SJSA1 (cell line): ENCODE results near the gene TECRL. TPM values are rescaled to one million over a fixed set of nuclear protein-coding genes. Genes with fewer than 3 reads are reported as not detected.
A peak's percentile ranks its signal among the peaks of the same experiment; 100 is the strongest.

ENCODE experiments used
- DNase-seq, 2 experiments: peaks; one replicate each; pipeline ENCODE4 v3.0.0-alpha.2; 2015 to 2020; ENCODE audit warnings: low spot score in 2 of 2, low read depth in 1 of 2
- H3K27ac ChIP-seq: fragments of 250-450 bp; sonication (Bioruptor Pico); 2 replicates; pipeline ENCODE4 v1.5.1; 2020; ENCODE audit warnings: mild to moderate bottlenecking, moderate library complexity
- H3K27me3 ChIP-seq: fragments of 250-450 bp; sonication (Bioruptor Pico); replicated peaks from 2 replicates; pipeline ENCODE4 v1.5.1; 2020; ENCODE audit warnings: mild to moderate bottlenecking, moderate library complexity
- H3K36me3 ChIP-seq: fragments of 250-450 bp; sonication (Bioruptor Pico); 2 replicates; pipeline ENCODE4 v1.5.1; 2020; ENCODE audit warnings: mild to moderate bottlenecking
- H3K4me1 ChIP-seq: fragments of 250-450 bp; sonication (Bioruptor Pico); replicated peaks from 2 replicates; pipeline ENCODE4 v1.6.1; 2021; ENCODE audit warnings: mild to moderate bottlenecking
- H3K4me3 ChIP-seq: fragments of 250-450 bp; sonication (Bioruptor Pico); 2 replicates; pipeline ENCODE4 v1.5.1; 2020; ENCODE audit warnings: mild to moderate bottlenecking
- H3K9me3 ChIP-seq: fragments of 250-450 bp; sonication (Bioruptor Pico); replicated peaks from 2 replicates; pipeline ENCODE4 v1.5.1; 2020; ENCODE audit warnings: mild to moderate bottlenecking
- total RNA-seq: library from RNA; depleted of rRNA; stranded (reverse); fragments of >200 nt; shearing (Covaris generic); gene quantifications from 2 replicates; pipeline ENCODE4 v1.2.3, GENCODE V29; 2014

The TECRL gene
- total RNA-seq, 1 experiment from 2014 or later = not detected

GRCh38 chr4:64360664-64361398, 48.4 kb downstream of the TECRL start:
- no peak for DNase-seq
- no peaks in the 10 kb centered on the region for H3K36me3 ChIP-seq
- H3K27ac ChIP-seq = no peak overlapping the region

GRCh38 chr4:64359489-64359888, 49.8 kb downstream of the TECRL start:
- Histone ChIP-seq H3K27me3 (no peaks in the 10 kb centered on the region), H3K36me3 (no peaks in the 10 kb centered on the region), H3K4me3 (no peak overlapping the region), H3K4me1 (no peaks in the 10 kb centered on the region), H3K9me3 (no peaks in the 10 kb centered on the region; the same call in 1 of the 2 replicates), H3K27ac (no peak overlapping the region)
- no peak for DNase-seq

More at GRCh38 chr4:64360664-64361398, 48.4 kb downstream of the TECRL start:
- H3K27me3 ChIP-seq = no peaks in the 10 kb centered on the region
- no peaks in the 10 kb centered on the region; the same call in 1 of the 2 replicates for H3K9me3 ChIP-seq
- H3K4me3 ChIP-seq = no peak overlapping the region
- no peaks in the 10 kb centered on the region for H3K4me1 ChIP-seq

- Histone ChIP-seq H3K9me3 (no peaks in the 10 kb centered on the region), H3K4me1 (no peaks in the 10 kb centered on the region), H3K27ac (no peak overlapping the region), H3K36me3 (no peaks in the 10 kb centered on the region), H3K4me3 (no peak overlapping the region), H3K27me3 (no peaks in the 10 kb centered on the region)
- DNase-seq = no peak
Measured at GRCh38 chr4:64353904-64354303, 55.3 kb downstream of the TECRL start.

GRCh38 chr4:64341711-64342110, 67.5 kb downstream of the TECRL start:
- Histone ChIP-seq H3K36me3 (no peaks in the 10 kb centered on the region), H3K4me1 (no peaks in the 10 kb centered on the region), H3K9me3 (no peaks in the 10 kb centered on the region), H3K27me3 (no peaks in the 10 kb centered on the region), H3K4me3 (no peak overlapping the region), H3K27ac (no peak overlapping the region)
- DNase-seq = no peak

- H3K36me3 ChIP-seq = no peaks in the 10 kb centered on the region
Measured at GRCh38 chr4:64340218-64341110, 68.8 kb downstream of the TECRL start.

GRCh38 chr4:64334964-64335363, 74.3 kb downstream of the TECRL start:
- no peaks in the 10 kb centered on the region for H3K36me3 ChIP-seq
- H3K9me3 ChIP-seq = no peaks in the 10 kb centered on the region
- no peak for DNase-seq
- H3K27ac ChIP-seq = no peak overlapping the region
- H3K4me3 ChIP-seq = no peak overlapping the region
- H3K27me3 ChIP-seq = no peaks in the 10 kb centered on the region
- H3K4me1 ChIP-seq = no peaks in the 10 kb centered on the region

More at GRCh38 chr4:64340218-64341110, 68.8 kb downstream of the TECRL start:
- H3K4me1 ChIP-seq = no peaks in the 10 kb centered on the region
- no peak overlapping the region for H3K27ac ChIP-seq
- no peak overlapping the region for H3K4me3 ChIP-seq
- H3K9me3 ChIP-seq = no peaks in the 10 kb centered on the region
- H3K27me3 ChIP-seq = no peaks in the 10 kb centered on the region
- no peak for DNase-seq

- Histone ChIP-seq H3K9me3 (no peaks in the 10 kb centered on the region), H3K4me1 (no peaks in the 10 kb centered on the region)
- no peak for DNase-seq
Measured at GRCh38 chr4:64330143-64330542, 79.1 kb downstream of the TECRL start.

GRCh38 chr4:64327237-64327636, 82.0 kb downstream of the TECRL start:
- Histone ChIP-seq H3K36me3 (no peaks in the 10 kb centered on the region), H3K27me3 (no peaks in the 10 kb centered on the region), H3K9me3 (no peaks in the 10 kb centered on the region), H3K27ac (no peak overlapping the region), H3K4me1 (no peaks in the 10 kb centered on the region), H3K4me3 (no peak overlapping the region)
- DNase-seq = no peak

More at GRCh38 chr4:64330143-64330542, 79.1 kb downstream of the TECRL start:
- H3K27ac ChIP-seq = no peak overlapping the region
- H3K4me3 ChIP-seq = no peak overlapping the region
- no peaks in the 10 kb centered on the region for H3K36me3 ChIP-seq
- H3K27me3 ChIP-seq = no peaks in the 10 kb centered on the region

- Histone ChIP-seq H3K9me3 (no peaks in the 10 kb centered on the region), H3K4me1 (no peaks in the 10 kb centered on the region), H3K4me3 (no peak overlapping the region), H3K27ac (no peak overlapping the region), H3K36me3 (no peaks in the 10 kb centered on the region), H3K27me3 (no peaks in the 10 kb centered on the region)
- DNase-seq = no peak
Measured at GRCh38 chr4:64326507-64326906, 82.7 kb downstream of the TECRL start.

- Histone ChIP-seq H3K4me3 (no peak overlapping the region), H3K4me1 (no peaks in the 10 kb centered on the region)
Measured at GRCh38 chr4:64306255-64306565, 103.0 kb downstream of the TECRL start.

GRCh38 chr4:64305565-64306254, 103.5 kb downstream of the TECRL start:
- Histone ChIP-seq H3K4me1 (no peaks in the 10 kb centered on the region), H3K36me3 (no peaks in the 10 kb centered on the region), H3K9me3 (no peaks in the 10 kb centered on the region), H3K27me3 (no peaks in the 10 kb centered on the region), H3K4me3 (no peak overlapping the region), H3K27ac (no peak overlapping the region)
- DNase-seq = no peak

More at GRCh38 chr4:64306255-64306565, 103.0 kb downstream of the TECRL start:
- DNase-seq = no peak
- H3K27me3 ChIP-seq = no peaks in the 10 kb centered on the region
- no peak overlapping the region for H3K27ac ChIP-seq
- no peaks in the 10 kb centered on the region for H3K9me3 ChIP-seq
- H3K36me3 ChIP-seq = no peaks in the 10 kb centered on the region

- Histone ChIP-seq H3K36me3 (no peaks in the 10 kb centered on the region), H3K9me3 (no peaks in the 10 kb centered on the region), H3K4me1 (no peaks in the 10 kb centered on the region), H3K4me3 (no peak overlapping the region), H3K27ac (no peak overlapping the region), H3K27me3 (no peaks in the 10 kb centered on the region)
- DNase-seq = no peak
Measured at GRCh38 chr4:64272432-64272831, 136.8 kb downstream of the TECRL start.

GRCh38 chr4:64271601-64272081, 137.6 kb downstream of the TECRL start:
- Histone ChIP-seq H3K4me3 (peak overlapping the region; percentile 14; the same call in 1 of the 2 replicates), H3K9me3 (no peaks in the 10 kb centered on the region), H3K36me3 (no peaks in the 10 kb centered on the region), H3K27ac (no peak overlapping the region), H3K27me3 (no peaks in the 10 kb centered on the region), H3K4me1 (no peaks in the 10 kb centered on the region)
- DNase-seq = peak in 1 of 2 experiments; percentile 1
